Left colon (tissue), 2 donors: Measurements from ENCODE around the gene MAOA. TPM values are rescaled to one million over a fixed set of nuclear protein-coding genes. Genes with fewer than 3 reads are reported as not detected.

Experiments
- ATAC-seq: fragments of 200-7000 bp; cut with Tn5 transposase; one replicate; pipeline ENCODE4 v1.9.1; 2020; ENCODE audit warnings: mild to moderate bottlenecking, moderate library complexity
- DNase-seq, 2 donors: peaks; one replicate each; pipeline ENCODE4 v3.0.0-alpha.2; 2020
- intact Hi-C, 2 donors: fragments of 100-400 bp; cut with DNase I in 1 of 2; cut with micrococcal nuclease in 1 of 2; formaldehyde crosslinking; loops; one replicate each; pipeline versions ENCODE4 v1.11.2 to v1.14.0; 2022; cut with DNase I, micrococcal nuclease
- total RNA-seq, 2 donors: library from RNA; stranded (reverse); fragmentation: NEBNext Ultra II Directional; extraction: Animal tissue kit (Norgen Biotek cat#: 25700); gene quantifications; one replicate each; pipeline ENCODE4 v1.2.1, GENCODE V29; 2021
- donor health status: DM: no; HTN: no; CAD: no.
- donor health status: DM: yes; HTN: yes; CAD: no.

Gene MAOA
- total RNA-seq, 2 donors from 2014 or later, result 381 to 497 TPM

DNA sequence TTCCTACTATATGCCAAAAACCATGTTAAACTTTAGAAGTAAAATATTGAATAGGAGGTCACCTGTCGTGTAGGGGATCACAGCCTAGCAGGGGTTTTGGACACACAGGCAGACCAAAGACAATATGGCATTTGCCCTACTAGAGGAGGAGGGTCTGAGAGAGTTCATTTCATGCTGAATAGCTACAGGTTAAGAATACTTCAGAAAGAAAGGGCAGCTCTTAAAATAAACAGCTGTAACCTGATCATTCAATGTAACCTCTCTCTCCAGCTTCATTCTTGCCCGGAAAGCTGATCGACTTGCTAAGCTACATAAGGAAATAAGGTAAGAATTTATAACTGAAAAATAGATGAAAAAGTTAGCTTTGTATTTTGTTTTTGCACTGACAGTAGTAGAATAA is 79.9 kb downstream of the MAOA start:
- intact Hi-C loops, result no loop called here
- ATAC-seq (no peak), DNase-seq (no peak)

DNA sequence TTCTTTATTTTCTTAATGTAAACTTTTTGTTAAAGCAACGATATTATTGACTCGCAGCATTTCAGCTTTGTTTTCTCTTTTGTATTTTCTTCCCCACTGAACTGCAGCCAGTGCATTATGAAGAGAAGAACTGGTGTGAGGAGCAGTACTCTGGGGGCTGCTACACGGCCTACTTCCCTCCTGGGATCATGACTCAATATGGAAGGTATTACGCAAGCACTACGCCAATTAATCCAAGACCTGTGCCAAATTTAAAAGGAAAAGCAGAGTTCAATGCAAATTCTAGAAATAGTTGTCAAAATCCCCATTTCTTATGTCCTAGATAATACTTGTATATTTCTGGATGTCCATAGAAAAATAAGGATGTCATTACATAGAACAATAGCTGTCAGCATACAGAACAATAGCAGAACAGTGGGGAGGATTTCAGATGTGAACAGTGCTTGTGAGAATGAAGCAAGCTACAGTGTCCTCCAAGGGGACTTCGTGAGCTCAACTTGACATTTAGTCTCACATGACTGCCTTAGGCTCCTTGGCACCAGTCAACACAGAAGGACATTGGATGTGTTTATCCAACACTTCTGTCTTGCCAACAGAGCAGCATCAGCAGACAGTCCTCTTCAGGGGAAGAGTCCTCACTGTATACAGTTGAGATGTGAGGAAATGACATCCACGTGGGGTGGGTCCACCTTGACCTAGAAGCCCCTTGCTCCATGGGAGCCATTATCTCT is 85.9 kb downstream of the MAOA start:
- intact Hi-C loops, result no loop called here
- DNase-seq, result no peak
- ATAC-seq, result no peak

DNA sequence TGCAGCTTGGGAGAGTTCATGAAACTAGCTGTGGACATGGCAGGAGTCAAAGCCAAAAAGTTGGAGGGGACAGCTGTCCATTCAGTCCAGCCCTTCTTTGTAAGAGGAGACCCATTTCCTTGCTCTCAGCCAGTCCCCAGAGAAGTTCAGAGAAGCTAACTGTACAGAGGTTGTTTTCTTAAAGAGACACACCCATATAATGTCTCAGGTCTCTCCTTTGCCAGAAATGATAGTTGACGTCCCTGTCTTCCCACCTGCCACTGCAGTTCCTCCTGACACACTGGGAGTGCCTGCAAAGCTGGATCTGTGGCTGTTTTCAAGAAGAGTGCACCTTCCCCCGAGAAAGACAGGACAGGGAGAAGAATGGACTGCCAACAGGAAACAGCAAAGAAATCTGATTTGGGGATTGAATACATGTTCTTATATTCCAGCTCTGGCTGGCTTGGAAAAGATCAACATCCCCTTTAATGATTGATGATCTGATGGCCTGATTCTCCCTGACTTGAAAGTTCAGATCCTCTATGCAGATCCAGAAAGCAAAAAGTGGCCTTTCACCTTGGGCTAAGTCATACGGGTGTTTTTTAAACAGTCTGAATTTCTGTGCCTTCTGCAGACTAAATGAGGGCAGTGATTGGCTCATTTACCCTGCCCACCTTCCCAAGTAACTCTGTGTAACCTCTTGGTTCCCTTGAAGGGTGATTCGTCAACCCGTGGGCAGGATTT is 87.2 kb downstream of the MAOA start:
- intact Hi-C loops, result no loop called here
- ATAC-seq, result peak; percentile 55
- DNase-seq, result no peak

DNA sequence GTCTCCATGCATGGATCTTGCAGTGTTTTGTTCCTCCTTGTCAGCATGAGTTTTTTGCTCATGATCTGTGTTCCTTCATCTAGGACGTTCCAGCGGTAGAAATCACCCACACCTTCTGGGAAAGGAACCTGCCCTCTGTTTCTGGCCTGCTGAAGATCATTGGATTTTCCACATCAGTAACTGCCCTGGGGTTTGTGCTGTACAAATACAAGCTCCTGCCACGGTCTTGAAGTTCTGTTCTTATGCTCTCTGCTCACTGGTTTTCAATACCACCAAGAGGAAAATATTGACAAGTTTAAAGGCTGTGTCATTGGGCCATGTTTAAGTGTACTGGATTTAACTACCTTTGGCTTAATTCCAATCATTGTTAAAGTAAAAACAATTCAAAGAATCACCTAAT is 88.2 kb downstream of the MAOA start:
- DNase-seq, result no peak
- no peak for ATAC-seq
- intact Hi-C loops, result no loop called here

DNA sequence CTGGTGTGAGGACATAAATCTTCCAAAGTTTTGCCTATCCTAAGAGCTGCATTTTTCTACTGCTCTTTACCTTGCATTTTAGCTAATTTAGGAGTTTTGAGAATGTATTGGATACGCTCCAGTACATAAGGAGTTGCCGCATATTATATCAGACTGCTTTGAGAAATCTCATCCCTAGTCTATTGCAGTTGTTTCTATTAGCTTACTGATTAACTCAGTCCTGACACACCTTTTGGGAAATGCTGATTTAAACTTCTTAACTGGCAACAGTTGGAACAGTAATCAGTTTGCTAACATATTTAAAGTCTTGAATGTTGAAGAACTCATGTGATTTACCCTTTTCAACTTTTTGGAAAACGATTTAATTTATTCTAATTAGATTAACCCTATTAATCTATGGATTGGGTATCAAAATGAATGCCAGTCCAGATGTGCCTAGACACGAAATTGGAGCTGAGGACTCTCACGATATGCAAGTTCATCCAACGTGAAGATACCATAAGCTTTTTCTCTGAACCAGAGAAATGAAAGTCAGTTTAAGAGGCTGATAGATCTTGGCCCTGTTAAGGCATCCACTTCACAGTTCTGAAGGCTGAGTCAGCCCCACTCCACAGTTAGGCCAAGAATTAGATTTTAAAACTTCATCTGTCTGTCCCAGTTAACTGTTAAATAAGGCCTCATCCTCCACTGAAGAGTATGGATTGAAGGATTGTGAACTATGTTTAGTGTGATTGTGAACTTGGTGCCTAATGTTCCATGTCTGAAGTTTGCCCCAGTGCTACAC is 90.0 kb downstream of the MAOA start:
- DNase-seq (no peak), ATAC-seq (peak; percentile 56)
- intact Hi-C loops, result no loop called here

DNA sequence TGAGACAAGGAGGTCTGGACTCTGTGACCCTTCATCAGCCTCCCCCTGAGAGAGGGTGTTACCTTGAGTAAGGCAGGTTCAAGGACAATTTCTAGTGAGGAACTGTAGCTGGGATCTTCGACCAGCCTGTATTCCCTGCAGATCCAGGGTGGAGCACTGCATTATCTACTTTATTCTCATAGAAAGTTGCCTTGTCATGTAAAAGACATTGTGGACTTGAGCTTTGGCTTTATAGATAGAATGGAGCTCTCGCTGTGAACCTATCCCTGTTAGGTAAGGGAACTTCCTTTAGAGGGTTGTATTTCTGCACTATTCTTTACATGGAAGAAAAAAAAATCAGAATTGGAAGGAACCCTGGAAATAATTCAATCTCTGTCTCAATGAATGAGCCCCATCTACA is 91.4 kb downstream of the MAOA start:
- no peak for DNase-seq
- peak; percentile 20 for ATAC-seq
- intact Hi-C loops, result no loop called here

DNA sequence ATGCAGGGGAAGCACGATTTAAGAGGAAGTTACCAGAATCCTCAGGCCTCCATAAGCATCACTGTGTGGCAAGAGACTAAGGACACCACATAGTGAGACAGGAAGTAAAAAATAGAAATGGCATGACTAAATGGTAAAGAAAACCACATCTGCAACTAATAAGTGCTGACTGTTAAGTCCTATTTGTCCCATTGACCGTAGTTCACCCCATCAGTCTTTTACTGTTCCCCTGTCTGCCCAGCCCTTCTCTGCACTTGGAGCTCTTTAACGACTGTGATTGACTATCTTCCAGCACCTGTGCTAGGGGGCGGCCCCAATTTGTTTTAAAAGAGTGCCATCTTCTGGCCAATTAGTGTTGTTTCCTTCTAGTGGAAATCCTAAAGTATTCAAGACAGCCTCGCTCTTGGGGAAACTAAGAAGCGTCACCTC is 94.2 kb downstream of the MAOA start:
- ATAC-seq, result peak; percentile 78
- intact Hi-C loops, result loop anchor here in 1 of 2 donors (2.0 kb wide), 1 partner anchor 191 kb away; no protein-coding TSS in a partner anchor
- DNase-seq, result peak; percentile 47 to 50

DNA sequence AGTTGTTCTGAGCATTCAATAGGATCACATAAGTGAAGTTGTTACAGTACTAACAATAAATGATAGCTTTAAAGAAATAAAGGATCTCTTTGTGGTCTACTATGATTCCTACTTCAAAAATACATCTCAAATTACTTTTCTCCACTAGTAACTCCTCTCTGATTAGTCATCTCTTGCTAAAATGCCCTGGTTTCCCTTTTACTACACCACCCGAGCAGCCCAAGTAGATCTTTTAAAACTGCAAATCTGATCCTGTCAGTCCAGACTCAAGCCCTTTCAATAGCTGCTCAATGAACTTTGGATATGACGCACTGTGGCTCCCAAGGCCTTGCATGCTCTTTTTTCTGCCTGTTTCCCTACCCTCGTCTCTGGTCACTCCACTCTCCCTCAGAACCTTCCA is 97.5 kb downstream of the MAOA start:
- ATAC-seq (no peak), DNase-seq (no peak)
- intact Hi-C loops, result no loop called here

DNA sequence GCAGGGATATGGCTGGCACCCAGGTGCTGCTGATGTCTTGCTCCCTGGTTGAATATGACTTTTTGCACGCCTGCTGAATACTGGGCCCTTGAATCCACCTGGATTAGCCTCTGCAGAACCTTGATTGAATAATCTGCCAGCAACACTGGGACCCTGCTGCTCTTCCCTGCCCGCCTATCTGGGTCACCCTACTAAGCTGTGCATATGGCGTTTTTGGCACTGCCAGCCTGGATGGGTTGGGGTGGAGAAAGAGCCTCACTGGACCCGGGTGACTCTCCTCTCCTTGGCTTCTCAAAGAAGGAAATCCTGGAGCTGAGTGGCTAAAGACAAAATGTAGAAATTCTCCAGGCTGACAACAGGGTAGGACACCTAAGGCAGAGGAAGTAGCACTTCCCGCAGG is 100.0 kb downstream of the MAOA start:
- intact Hi-C loops, result no loop called here
- ATAC-seq, result no peak
- no peak for DNase-seq

DNA sequence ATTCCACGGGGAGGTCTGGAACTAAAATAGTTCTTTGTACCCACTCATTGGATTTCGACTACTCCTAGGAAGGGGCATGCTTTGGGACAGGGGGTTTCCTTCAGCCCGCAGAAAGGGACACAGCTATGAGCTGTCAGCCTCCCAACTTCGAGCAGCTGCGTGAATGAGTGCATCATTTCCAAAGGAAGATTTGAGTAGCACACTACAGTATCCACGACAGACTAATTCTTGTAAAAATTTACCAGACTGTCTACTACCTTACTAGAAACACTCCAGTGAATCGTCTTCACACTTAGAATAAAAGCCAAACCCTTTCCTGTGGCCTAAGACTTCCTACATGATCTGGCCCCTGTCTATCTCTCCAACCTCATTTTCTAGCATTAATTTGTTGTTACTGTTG is 101.9 kb downstream of the MAOA start:
- ATAC-seq (no peak), DNase-seq (no peak)
- intact Hi-C loops, result no loop called here

DNA sequence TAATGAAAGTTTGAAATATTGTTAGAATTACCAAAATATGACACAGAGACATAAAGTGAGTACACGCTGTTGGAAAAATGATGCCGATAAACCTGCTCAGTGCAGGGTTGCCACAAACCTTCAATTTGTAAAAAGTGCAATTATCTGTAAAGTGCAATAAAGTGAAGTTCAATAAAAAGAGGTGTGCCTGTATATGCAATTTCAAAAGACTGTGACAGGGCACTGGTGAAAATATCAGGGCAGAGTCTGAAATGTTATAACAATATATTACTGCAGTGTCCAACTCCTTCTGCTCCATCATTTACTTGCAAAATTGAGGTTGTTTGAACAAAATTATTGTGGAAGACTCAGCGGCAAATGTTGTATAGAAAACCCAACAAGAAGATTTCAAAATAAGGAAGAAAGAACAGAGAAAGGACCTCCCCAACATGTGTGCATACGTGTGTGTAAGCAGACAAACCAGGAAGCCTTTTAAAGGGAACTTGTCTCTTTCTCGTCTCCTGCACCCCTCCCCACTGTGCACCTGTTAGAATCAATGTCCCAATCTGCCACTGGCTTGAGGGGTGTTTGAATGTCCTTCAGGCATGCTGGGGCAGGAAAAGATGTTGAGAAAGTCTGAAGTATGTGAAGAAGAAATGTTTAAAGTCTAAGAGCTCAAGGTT is 130.0 kb downstream of the MAOA start:
- ATAC-seq (peak; percentile 87), DNase-seq (no peak)
- intact Hi-C loops, result no loop called here

Other genes with a start within 250 kb of the MAOA start
- gene MAOB, start 226.2 kb downstream of the MAOA start, total RNA-seq, result 10 to 100 TPM in 1 of 2 donors, 1 to 10 TPM in 1; 3.6 to 12.3 TPM